Measurements from ENCODE around the gene DEFB110. TPM values are rescaled to one million over a fixed set of nuclear protein-coding genes. Genes with fewer than 3 reads are reported as not detected.

DEFB110 gene
- total RNA-seq (2014; rRNA removed; shearing (Covaris generic)) = not detected in 2 replicates
- polyA plus RNA-seq (2014; cell fraction: nucleus; rRNA removed) = not detected in 2 replicates

- DNase-seq (ENCODE audit: extremely low read depth, low read depth) = no peak
These were observed at the start of gene DEFB110 for GRCh38 chr6:50021894-50022293. Gene DEFB110, minus strand, starts transcription at chr6:50021994. Its CDS starts 59 bp downstream, at chr6:50021935.

- DNase-seq (ENCODE audit: extremely low read depth, low read depth) = no peak
These were observed 48.3 kb upstream of the DEFB110 start for GRCh38 chr6:50070101-50070500.

GRCh38 chr6:50062051-50062450 lies 40.3 kb upstream of the DEFB110 start:
- no peak for DNase-seq (ENCODE audit: extremely low read depth, low read depth)

GRCh38 chr6:50056242-50056641 lies 34.4 kb upstream of the DEFB110 start:
- no peak for DNase-seq (ENCODE audit: extremely low read depth, low read depth)

- no peak for DNase-seq (ENCODE audit: extremely low read depth, low read depth)
These were observed 28.0 kb upstream of the DEFB110 start, which contains the start of gene DEFB112 for GRCh38 chr6:50049829-50050228. Gene DEFB112, minus strand, starts transcription at chr6:50049929. Its CDS starts 60 bp downstream, at chr6:50049869.

- DNase-seq (ENCODE audit: extremely low read depth, low read depth) = no peak
These were observed 25.2 kb upstream of the DEFB110 start for GRCh38 chr6:50047026-50047425.

- DNase-seq (ENCODE audit: extremely low read depth, low read depth) = peak; percentile 33
These were observed 9.2 kb upstream of the DEFB110 start for GRCh38 chr6:50030777-50031562.

GRCh38 chr6:50030350-50030749 lies 8.6 kb upstream of the DEFB110 start:
- no peak for DNase-seq (ENCODE audit: extremely low read depth, low read depth)

GRCh38 chr6:50025258-50025657 lies 3.5 kb upstream of the DEFB110 start:
- no peak for DNase-seq (ENCODE audit: extremely low read depth, low read depth)

- no peak for DNase-seq (ENCODE audit: extremely low read depth, low read depth)
These were observed 14.0 kb downstream of the DEFB110 start for GRCh38 chr6:50007819-50008218.

- DNase-seq (ENCODE audit: extremely low read depth, low read depth) = no peak
These were observed 18.7 kb downstream of the DEFB110 start for GRCh38 chr6:50003139-50003538.

GRCh38 chr6:49995278-49995677 lies 26.5 kb downstream of the DEFB110 start:
- no peak for DNase-seq (ENCODE audit: extremely low read depth, low read depth)

GRCh38 chr6:49988900-49989299 lies 32.9 kb downstream of the DEFB110 start:
- DNase-seq (ENCODE audit: extremely low read depth, low read depth) = no peak

GRCh38 chr6:49987749-49988148 lies 34.0 kb downstream of the DEFB110 start:
- DNase-seq (ENCODE audit: extremely low read depth, low read depth) = no peak

- no peak for DNase-seq (ENCODE audit: extremely low read depth, low read depth)
These were observed 35.2 kb downstream of the DEFB110 start for GRCh38 chr6:49986551-49986950.

- DNase-seq (ENCODE audit: extremely low read depth, low read depth) = no peak
These were observed 39.7 kb downstream of the DEFB110 start for GRCh38 chr6:49982046-49982445.

GRCh38 chr6:49980898-49981297 lies 40.9 kb downstream of the DEFB110 start:
- DNase-seq (ENCODE audit: extremely low read depth, low read depth) = peak; percentile 0

- no peak for DNase-seq (ENCODE audit: extremely low read depth, low read depth)
These were observed 42.2 kb downstream of the DEFB110 start for GRCh38 chr6:49979584-49979983.

GRCh38 chr6:49978332-49979226 lies 43.2 kb downstream of the DEFB110 start:
- DNase-seq (ENCODE audit: extremely low read depth, low read depth) = no peak

- no peak for DNase-seq (ENCODE audit: extremely low read depth, low read depth)
These were observed 52.2 kb downstream of the DEFB110 start, which contains the start of gene DEFB113 for GRCh38 chr6:49969605-49970004. Gene DEFB113, minus strand, starts transcription at chr6:49969625. Its CDS starts 0 bp downstream, at chr6:49969625.
